NCI-H2081 treated with DMSO at 0.1 percent for 48 hours (cell line): ENCODE measurements around the gene SLC17A9.

Source experiments
- DNase-seq: peaks from one replicate; lab custom pipeline; 2025; lab: John Stamatoyannopoulos, UW

The SLC17A9 gene

GRCh38 chr20:62982124-62983075, 29.9 kb downstream of the SLC17A9 start:
- DNase-seq: no peak

- DNase-seq: no peak
These were observed 30.7 kb downstream of the SLC17A9 start for GRCh38 chr20:62983210-62983609.

GRCh38 chr20:62984666-62985443, 32.3 kb downstream of the SLC17A9 start:
- DNase-seq: no peak

GRCh38 chr20:62985444-62985778, 32.9 kb downstream of the SLC17A9 start:
- no peak for DNase-seq

GRCh38 chr20:62986257-62986800, 33.8 kb downstream of the SLC17A9 start:
- no peak for DNase-seq

- DNase-seq: no peak
These were observed 34.6 kb downstream of the SLC17A9 start for GRCh38 chr20:62987114-62987513.

GRCh38 chr20:62989201-62989601, 36.7 kb downstream of the SLC17A9 start:
- DNase-seq: no peak

GRCh38 chr20:62990306-62990825, 37.9 kb downstream of the SLC17A9 start:
- no peak for DNase-seq

GRCh38 chr20:62991196-62991807, 38.8 kb downstream of the SLC17A9 start:
- DNase-seq: no peak

GRCh38 chr20:62991863-62992262, 39.4 kb downstream of the SLC17A9 start:
- DNase-seq: no peak

- DNase-seq: no peak
These were observed 41.5 kb downstream of the SLC17A9 start for GRCh38 chr20:62993856-62994494.

- DNase-seq: no peak
These were observed 42.4 kb downstream of the SLC17A9 start for GRCh38 chr20:62994869-62995281.

GRCh38 chr20:62995481-62995880, 43.0 kb downstream of the SLC17A9 start:
- DNase-seq: no peak

GRCh38 chr20:62995898-62996595, 43.5 kb downstream of the SLC17A9 start:
- no peak for DNase-seq

GRCh38 chr20:62996596-62996982, 44.1 kb downstream of the SLC17A9 start:
- DNase-seq: no peak

GRCh38 chr20:62997417-62998035, 45.0 kb downstream of the SLC17A9 start:
- DNase-seq: no peak

- DNase-seq: no peak
These were observed 45.9 kb downstream of the SLC17A9 start for GRCh38 chr20:62998449-62998848.

GRCh38 chr20:62999580-62999979, 47.1 kb downstream of the SLC17A9 start:
- DNase-seq: no peak

GRCh38 chr20:63000036-63000435, 47.5 kb downstream of the SLC17A9 start:
- no peak for DNase-seq

GRCh38 chr20:63000958-63001357, 48.4 kb downstream of the SLC17A9 start:
- no peak for DNase-seq

GRCh38 chr20:63002511-63002910, 50.0 kb downstream of the SLC17A9 start:
- DNase-seq: no peak
